Heart right ventricle (tissue), 16 donors: ENCODE data around the gene RASGRF2. TPM values are rescaled to one million over a fixed set of nuclear protein-coding genes. Genes with fewer than 3 reads are reported as not detected.

ENCODE experiments used
- ATAC-seq, 8 donors: fragments of 200-7000 bp; cut with Tn5 transposase; one replicate each; pipeline ENCODE4 v1.9.1; 2020; ENCODE audit warnings: mild to moderate bottlenecking in 8 of 8, moderate library complexity in 8 of 8, moderate number of reproducible peaks in 1 of 8
- DNase-seq, 2 donors: peaks; one replicate each; pipeline ENCODE4 v3.0.0-alpha.2; 2020
- H3K27ac ChIP-seq, 10 donors: fragments of 200-600 bp; sonication (generic) in 2 of 10; one replicate each; pipeline versions ENCODE4 v1.5.0 to v1.8.0; 2020 to 2022; ENCODE audit warnings: mild to moderate bottlenecking in 3 of 10
- H3K27me3 ChIP-seq, 7 donors: fragments of 200-600 bp; one replicate each; pipeline ENCODE4 v1.8.0; 2021 to 2022; ENCODE audit warnings: mild to moderate bottlenecking in 2 of 7
- H3K36me3 ChIP-seq, 9 donors: fragments of 200-600 bp; sonication (generic) in 1 of 9; one replicate each; pipeline versions ENCODE4 v1.5.0 to v1.8.0; 2020 to 2022; ENCODE audit warnings: mild to moderate bottlenecking in 2 of 9
- H3K4me1 ChIP-seq, 9 donors: fragments of 200-600 bp; sonication (generic) in 1 of 9; one replicate each; pipeline versions ENCODE4 v1.5.0 to v1.8.0; 2020 to 2022; ENCODE audit warnings: mild to moderate bottlenecking in 4 of 9
- H3K4me3 ChIP-seq, 10 donors: fragments of 200-600 bp; sonication (generic) in 2 of 10; one replicate each; pipeline versions ENCODE4 v1.5.0 to v1.8.0; 2020 to 2022; ENCODE audit warnings: mild to moderate bottlenecking in 7 of 10, moderate library complexity in 2 of 10
- H3K9me3 ChIP-seq, 11 donors: fragments of 200-600 bp in 10 of 11; sonication (generic) in 2 of 11; one replicate each; pipeline versions ENCODE4 v1.5.0 to v1.8.0; 2013 to 2022; ENCODE audit warnings: mild to moderate bottlenecking in 2 of 11, control low read depth in 1 of 11, moderate library complexity in 1 of 11
- WGBS, 2 donors: extraction: QIAGEN DNeasy Blood & Tissue Kit; methylation state at CpG; one replicate each; pipeline ENCODE4 v1.1.7; 2013; ENCODE audit warnings: inconsistent platforms in 1 of 2; 5-methylcytosine and 5-hydroxymethylcytosine counted together
- intact Hi-C, 10 donors: fragments of 100-400 bp; cut with DNase I; formaldehyde crosslinking; loops; one replicate each; pipeline versions ENCODE4 v1.11.1 to v1.14.2; 2022
- polyA plus RNA-seq, 2 donors: library from polyadenylated mRNA; stranded (reverse); fragments of 200-250 nt; gene quantifications; one replicate each; pipeline ENCODE4 v1.2.3, GENCODE V29; 2013
- total RNA-seq, 10 donors: library from RNA; stranded (reverse); fragmentation: NEBNext Ultra II Directional in 3 of 10; extraction: Animal tissue kit (Norgen Biotek cat#: 25700) in 3 of 10; gene quantifications; one replicate each; pipeline versions ENCODE4 v1.2.1 to v1.2.4, GENCODE V29; 2021 to 2023
- TF ChIP-seq, protein P1 (sequence below), 9 donors: fragments of 200-600 bp; sonication (generic) in 2 of 9; IDR thresholded peaks; one replicate each; pipeline versions ENCODE4 v1.5.0 to v1.8.0; 2021 to 2022; ENCODE audit warnings: antibody characterized with exemption in 9 of 9, mild to moderate bottlenecking in 5 of 9, moderate library complexity in 1 of 9
- donor health status: Arrhythmogenic right ventricular cardiomyopathy.
- donor health status: ischemic (EF 13 %, LVEDD 7.1; RV severe dilation, severe dysfunction).
- donor health status: healthy with polysubstance abuse.
- donor health status: DM: no; HTN: yes; CAD: no.
- donor health status: DM: no; HTN: no; CAD: no.
- donor health status: ischemic (EF 25% LVEDD 6.9; RV normal size, moderate dysfunction).
- donor health status: ischemic (EF 25% LVEDD 5.7; RV mildly dilated, moderate dysfunction).
- donor health status: healthy.
- donor health status: DM: yes; HTN: yes; CAD: no.
- donor health status: Ischemic cardiomyopathy.
- donor health status: ischemic (EF 35%, LVEDD 5.7; RV mildly dilated, moderate dysfunction).
- donor health status: nonischemic (EF 11% LVEDD 7.7; RV severe dilation, severe dysfunction).
- donor health status: DM: yes; HTN: yes; CAD: no.
- donor health status: PGD.
- donor health status: ischemic (EF 29% LVEDD 5.4; RV normal size, mild dysfunction).
- donor health status: nonischemic (EF 23%, LVEDD 6.1; RV moderate dilation, normal function).

RASGRF2 gene
- total and polyA plus RNA-seq, 12 donors: 2.9 to 13.4 (median 6.8) TPM

DNA sequence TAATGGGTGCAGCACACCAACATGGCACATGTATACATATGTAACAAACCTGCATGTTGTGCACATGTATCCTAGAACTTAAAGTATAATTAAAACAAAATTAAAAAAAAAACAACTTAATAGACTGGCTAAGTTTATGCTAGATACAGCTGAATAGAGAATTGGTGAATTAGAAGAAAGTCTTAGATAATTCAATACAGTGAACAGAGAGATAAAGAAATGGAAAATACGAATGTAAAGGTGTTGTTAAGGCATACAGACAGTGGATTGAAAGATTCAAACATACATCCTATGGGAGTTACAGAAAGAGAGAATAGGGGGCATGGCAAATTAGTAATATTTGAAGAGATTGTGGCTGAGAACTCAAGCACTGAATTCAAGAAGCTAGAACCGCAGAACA lies 75.4 kb downstream of the RASGRF2 start:
- TF ChIP-seq, protein P1, sequence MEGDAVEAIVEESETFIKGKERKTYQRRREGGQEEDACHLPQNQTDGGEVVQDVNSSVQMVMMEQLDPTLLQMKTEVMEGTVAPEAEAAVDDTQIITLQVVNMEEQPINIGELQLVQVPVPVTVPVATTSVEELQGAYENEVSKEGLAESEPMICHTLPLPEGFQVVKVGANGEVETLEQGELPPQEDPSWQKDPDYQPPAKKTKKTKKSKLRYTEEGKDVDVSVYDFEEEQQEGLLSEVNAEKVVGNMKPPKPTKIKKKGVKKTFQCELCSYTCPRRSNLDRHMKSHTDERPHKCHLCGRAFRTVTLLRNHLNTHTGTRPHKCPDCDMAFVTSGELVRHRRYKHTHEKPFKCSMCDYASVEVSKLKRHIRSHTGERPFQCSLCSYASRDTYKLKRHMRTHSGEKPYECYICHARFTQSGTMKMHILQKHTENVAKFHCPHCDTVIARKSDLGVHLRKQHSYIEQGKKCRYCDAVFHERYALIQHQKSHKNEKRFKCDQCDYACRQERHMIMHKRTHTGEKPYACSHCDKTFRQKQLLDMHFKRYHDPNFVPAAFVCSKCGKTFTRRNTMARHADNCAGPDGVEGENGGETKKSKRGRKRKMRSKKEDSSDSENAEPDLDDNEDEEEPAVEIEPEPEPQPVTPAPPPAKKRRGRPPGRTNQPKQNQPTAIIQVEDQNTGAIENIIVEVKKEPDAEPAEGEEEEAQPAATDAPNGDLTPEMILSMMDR (IDR thresholded peaks at IDR 0.05): no peak
- H3K27me3 ChIP-seq: no peaks in the 10 kb centered on the region
- intact Hi-C loops: no loop called here
- DNase-seq (no peak), ATAC-seq (no peak)
- no peak overlapping the region for H3K27ac ChIP-seq
- no peaks in the 10 kb centered on the region for H3K4me1 ChIP-seq
- H3K36me3 ChIP-seq: no peaks in the 10 kb centered on the region
- peaks cover 0 to 23% (median 2%) of the 10 kb centered on the region in 11 donors for H3K9me3 ChIP-seq
- 91 to 95% methylated on average over 2 of the region's 2 CpGs for WGBS, 2 donors
- H3K4me3 ChIP-seq: no peak overlapping the region

DNA sequence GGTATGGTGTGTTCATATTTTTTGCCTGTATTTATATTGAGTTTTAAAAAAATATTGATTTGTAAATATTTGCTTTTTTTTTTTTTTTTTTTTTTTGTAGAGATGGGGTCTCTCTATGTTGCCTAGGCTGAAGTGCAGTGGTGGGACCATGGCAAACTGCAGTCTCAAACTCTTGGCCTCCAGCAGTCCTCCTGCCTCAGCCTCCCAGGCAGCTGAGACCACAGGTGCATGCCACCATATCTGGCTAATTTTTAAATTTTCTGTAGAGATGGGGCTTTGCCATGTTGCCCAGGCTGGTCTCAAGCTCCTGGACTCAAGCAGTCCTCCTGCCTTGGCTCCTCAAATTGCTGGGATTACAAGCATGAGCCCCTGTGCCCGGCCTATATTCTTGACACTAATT lies 78.3 kb downstream of the RASGRF2 start:
- DNase-seq (no peak), ATAC-seq (no peak)
- WGBS, 2 donors: 91 to 92% methylated on average over 1 of the region's 1 CpG
- H3K27ac ChIP-seq: no peak overlapping the region
- peaks cover 0 to 21% (median 0%) of the 10 kb centered on the region in 11 donors for H3K9me3 ChIP-seq
- H3K4me1 ChIP-seq: no peaks in the 10 kb centered on the region
- TF ChIP-seq, protein P1 (IDR thresholded peaks at IDR 0.05): no peak
- H3K27me3 ChIP-seq: no peaks in the 10 kb centered on the region
- H3K4me3 ChIP-seq: no peak overlapping the region
- intact Hi-C loops: no loop called here
- peaks cover 0 to 5% (median 0%) of the 10 kb centered on the region in 9 donors for H3K36me3 ChIP-seq

DNA sequence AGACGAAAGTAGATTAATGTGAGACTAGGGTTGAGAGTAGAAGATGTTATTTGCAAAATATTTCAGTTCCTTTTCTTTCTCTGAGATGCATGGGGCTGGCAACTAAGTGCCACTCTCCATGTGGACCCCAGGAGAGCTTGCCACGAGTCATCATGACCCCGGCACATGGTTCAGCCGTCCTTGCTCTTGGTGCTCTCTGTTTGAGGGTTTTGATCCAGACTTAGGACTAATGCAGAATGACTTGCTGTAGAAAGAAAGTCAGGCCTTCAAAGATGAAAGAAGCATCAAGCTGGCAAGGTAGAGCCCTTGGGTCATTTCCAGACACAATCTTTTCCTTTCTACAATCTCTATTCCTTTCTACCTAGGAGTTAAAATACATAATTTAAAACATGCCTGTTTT lies 84.7 kb downstream of the RASGRF2 start:
- peaks cover 0 to 8% (median 0%) of the 10 kb centered on the region in 9 donors for H3K36me3 ChIP-seq
- TF ChIP-seq, protein P1 (IDR thresholded peaks at IDR 0.05): no peak
- no peaks in the 10 kb centered on the region for H3K9me3 ChIP-seq

DNA sequence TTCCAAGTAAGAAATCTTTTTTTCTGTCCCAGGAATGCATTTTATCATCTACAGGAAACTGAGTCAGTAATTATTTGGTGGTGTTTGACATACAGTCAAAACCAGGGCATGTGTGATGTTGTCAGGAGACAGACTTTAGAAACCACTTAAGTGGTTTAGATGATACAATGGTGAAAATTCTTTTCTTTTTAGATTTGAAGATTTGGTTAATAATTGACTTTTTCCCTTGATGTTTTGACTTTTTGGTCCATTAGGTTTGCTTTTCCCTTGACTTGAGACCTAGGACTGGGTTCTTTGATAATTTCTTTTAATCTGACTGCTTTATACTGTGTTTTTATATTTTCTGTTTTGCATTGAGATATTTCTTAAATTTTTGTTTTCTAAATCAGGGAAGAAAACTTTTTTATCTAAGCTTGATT lies 85.2 kb downstream of the RASGRF2 start:
- ATAC-seq (no peak), DNase-seq (no peak)
- H3K4me1 ChIP-seq: peaks cover 0 to 4% (median 0%) of the 10 kb centered on the region in 9 donors
- peaks cover 0 to 8% (median 0%) of the 10 kb centered on the region in 9 donors for H3K36me3 ChIP-seq
- H3K4me3 ChIP-seq: no peak overlapping the region
- intact Hi-C loops: no loop called here
- no peak overlapping the region for H3K27ac ChIP-seq
- H3K27me3 ChIP-seq: no peaks in the 10 kb centered on the region
- no peaks in the 10 kb centered on the region for H3K9me3 ChIP-seq
- TF ChIP-seq, protein P1 (IDR thresholded peaks at IDR 0.05): no peak

More for the DNA sequence above, 84.7 kb downstream of the RASGRF2 start:
- H3K4me1 ChIP-seq: peaks cover 0 to 4% (median 0%) of the 10 kb centered on the region in 9 donors
- H3K4me3 ChIP-seq: no peak overlapping the region
- no peaks in the 10 kb centered on the region for H3K27me3 ChIP-seq
- 80 to 83% methylated on average over 4 of the region's 4 CpGs for WGBS, 2 donors
- intact Hi-C loops: no loop called here
- DNase-seq: no peak
- H3K27ac ChIP-seq: no peak overlapping the region
- no peak for ATAC-seq
